GM23338 (cell line): ENCODE measurements around the gene NTM. TPM values are rescaled to one million over a fixed set of nuclear protein-coding genes. Genes with fewer than 3 reads are reported as not detected.

Experiments used
- ATAC-seq: fragments of 200-7000 bp; cut with Tn5 transposase; 3 replicates; pipeline ENCODE4 v1.9.1; 2020
- DNase-seq: peaks from one replicate; pipeline ENCODE4 v3.0.0-alpha.2; 2015; ENCODE audit warnings: low spot score
- H2AFZ ChIP-seq: fragments of 200-600 bp; sonication (generic); 2 replicates; pipeline ENCODE4 v1.8.0; 2016; ENCODE audit warnings: antibody characterized with exemption, mild to moderate bottlenecking, moderate library complexity
- H3F3A ChIP-seq: fragments of 200-600 bp; sonication (generic); replicated peaks from 2 replicates; pipeline ENCODE4 v1.8.0; 2017; ENCODE audit warnings: antibody characterized with exemption, mixed run types, low read depth
- H3K27ac ChIP-seq: fragments of 200-600 bp; sonication (generic); 2 replicates; pipeline ENCODE4 v1.6.1; 2016; ENCODE audit warnings: low read depth
- H3K27me3 ChIP-seq: fragments of 200-600 bp; sonication (generic); 2 replicates; pipeline ENCODE4 v1.8.0; 2016; ENCODE audit warnings: mild to moderate bottlenecking, mixed run types, moderate library complexity; ENCODE audit not compliant: insufficient read depth
- H3K36me3 ChIP-seq: fragments of 200-600 bp; sonication (generic); 2 replicates; pipeline ENCODE4 v1.8.0; 2016; ENCODE audit warnings: mild to moderate bottlenecking; ENCODE audit not compliant: insufficient read depth
- H3K4me1 ChIP-seq: fragments of 200-600 bp; sonication (generic); 2 replicates; pipeline ENCODE4 v1.8.0; 2016; ENCODE audit warnings: mild to moderate bottlenecking, moderate library complexity; ENCODE audit not compliant: insufficient read depth
- H3K4me2 ChIP-seq: fragments of 200-600 bp; sonication (generic); 2 replicates; pipeline ENCODE4 v1.7.1; 2017; ENCODE audit warnings: mixed run types
- H3K4me3 ChIP-seq: fragments of 200-600 bp; sonication (generic); 2 replicates; pipeline ENCODE4 v1.6.1; 2016; ENCODE audit warnings: mixed run types
- H3K79me2 ChIP-seq: fragments of 200-600 bp; sonication (generic); replicated peaks from 2 replicates; pipeline ENCODE4 v1.8.0; 2017; ENCODE audit warnings: mild to moderate bottlenecking; ENCODE audit not compliant: insufficient read depth
- H3K9me2 ChIP-seq: fragments of 200-600 bp; sonication (generic); 2 replicates; pipeline ENCODE4 v1.8.0; 2017; ENCODE audit not compliant: insufficient read depth
- H4K20me1 ChIP-seq: fragments of 200-600 bp; sonication (generic); replicated peaks from 2 replicates; pipeline ENCODE4 v1.8.0; 2017; ENCODE audit warnings: mild to moderate bottlenecking; ENCODE audit not compliant: insufficient read depth
- H3K27ac Mint-ChIP-seq: 2 replicates; pipeline ENCODE4 v1.8.0; 2020; ENCODE audit warnings: inconsistent platforms, mild to moderate bottlenecking, moderate library complexity, mixed read lengths
- H3K27me3 Mint-ChIP-seq: 3 replicates; pipeline ENCODE4 v1.8.0; 2022; ENCODE audit warnings: low read depth, mild to moderate bottlenecking, moderate library complexity, mixed read lengths, inconsistent platforms; ENCODE audit not compliant: insufficient read depth, poor library complexity
- H3K36me3 Mint-ChIP-seq: 3 replicates; pipeline ENCODE4 v1.8.0; 2021; ENCODE audit warnings: low read depth, mild to moderate bottlenecking, inconsistent platforms, moderate library complexity, mixed read lengths
- H3K4me1 Mint-ChIP-seq: 3 replicates; pipeline ENCODE4 v1.8.0; 2020; ENCODE audit warnings: mild to moderate bottlenecking, inconsistent platforms, mixed read lengths
- H3K4me3 Mint-ChIP-seq: 3 replicates; pipeline ENCODE4 v1.8.0; 2021; ENCODE audit warnings: moderate library complexity, mild to moderate bottlenecking, inconsistent platforms, mixed read lengths
- H3K9me3 Mint-ChIP-seq: 3 replicates; pipeline ENCODE4 v1.8.0; 2020; ENCODE audit warnings: moderate library complexity, mild to moderate bottlenecking, inconsistent platforms, mixed read lengths
- CTCF ChIP-seq, 2 experiments: fragments of 200-600 bp in 1 of 2; sonication (generic) in 1 of 2; conservative IDR thresholded peaks; 2 replicates each; pipeline versions ENCODE4 v1.5.1 to v1.6.1; 2016 to 2017; ENCODE audit warnings: antibody characterized with exemption in 2 of 2, low read depth in 2 of 2, mild to moderate bottlenecking in 2 of 2, moderate library complexity in 1 of 2
- ETS1 ChIP-seq: IDR thresholded peaks from 2 replicates; pipeline ENCODE4 v1.6.1; 2016; ENCODE audit warnings: antibody characterized with exemption
- EZH2phosphoT487 ChIP-seq: fragments of 200-600 bp; sonication (generic); IDR thresholded peaks from one replicate; pipeline ENCODE4 v1.8.1; 2018; ENCODE audit warnings: antibody characterized with exemption; ENCODE audit not compliant: unreplicated experiment
- NANOG ChIP-seq: IDR thresholded peaks from 2 replicates; pipeline ENCODE4 v1.6.1; 2016; ENCODE audit warnings: antibody characterized with exemption, borderline replicate concordance
- REST ChIP-seq: IDR thresholded peaks from one replicate; pipeline ENCODE4 v1.6.1; 2018; ENCODE audit warnings: antibody characterized with exemption; ENCODE audit not compliant: unreplicated experiment
- STAT1 ChIP-seq: IDR thresholded peaks from one replicate; pipeline ENCODE4 v1.6.1; 2016; ENCODE audit warnings: antibody characterized with exemption; ENCODE audit not compliant: unreplicated experiment
- ZNF114 ChIP-seq: fragments of 250-450 bp; sonication (Bioruptor Pico); IDR thresholded peaks from 2 replicates; pipeline ENCODE4 v1.5.0; 2020; ENCODE audit warnings: mild to moderate bottlenecking, moderate library complexity
- ZNF331 ChIP-seq: fragments of 250-450 bp; sonication (Bioruptor Pico); IDR thresholded peaks from 2 replicates; pipeline ENCODE4 v1.5.0; 2020; ENCODE audit warnings: low read depth, mild to moderate bottlenecking, moderate library complexity
- polyA plus RNA-seq: library from polyadenylated mRNA; unstranded; fragments of >200 nt; fragmentation: Nextera tagmentation; extraction: Ambion mirVana; gene quantifications from 2 replicates; pipeline ENCODE4 v1.2.1, GENCODE V29; 2016
- total RNA-seq: library from RNA; depleted of rRNA; stranded (reverse); fragments of >200 nt; shearing (Covaris generic); gene quantifications from 2 replicates; pipeline ENCODE4 v1.2.3, GENCODE V29; 2014

Gene NTM
- total and polyA plus RNA-seq, 2 experiments from 2014 or later: 10.6 to 14.6 TPM

- Histone ChIP-seq H3K27me3 (no peaks in the 10 kb centered on the region), H3K4me1 (peaks cover 6% of the 10 kb centered on the region), H3K4me2 (no peak overlapping the region), H3K36me3 (no peaks in the 10 kb centered on the region), H3K27ac (no peak overlapping the region), H3K79me2 (no peaks in the 10 kb centered on the region), H3K4me3 (no peak overlapping the region), H2AFZ (no peak overlapping the region), H3F3A (no peaks in the 10 kb centered on the region), H4K20me1 (no peaks in the 10 kb centered on the region), H3K9me2 (peaks cover 10% of the 10 kb centered on the region; the same call in 1 of the 2 replicates)
- Mint-ChIP-seq H3K4me1 (peaks cover 12% of the 10 kb centered on the region), H3K27me3 (no peaks in the 10 kb centered on the region), H3K4me3 (no peak overlapping the region), H3K9me3 (no peaks in the 10 kb centered on the region), H3K36me3 (no peaks in the 10 kb centered on the region), H3K27ac (no peak overlapping the region)
- DNase-seq (no peak), ATAC-seq (no peak)
- TF ChIP-seq CTCF (conservative IDR thresholded peaks at IDR 0.05; ENCODE audit: low read depth in 2 of 2): no peak
These were observed 457.0 kb downstream of the NTM start for GRCh38 chr11:131827430-131827829.

- Histone ChIP-seq H3K27me3 (no peaks in the 10 kb centered on the region), H3K9me2 (peaks cover 6% of the 10 kb centered on the region; the same call in 1 of the 2 replicates), H3K79me2 (no peaks in the 10 kb centered on the region), H4K20me1 (no peaks in the 10 kb centered on the region), H3K4me3 (no peak overlapping the region), H3F3A (no peaks in the 10 kb centered on the region), H3K4me1 (no peaks in the 10 kb centered on the region), H3K4me2 (no peak overlapping the region), H3K27ac (no peak overlapping the region), H3K36me3 (no peaks in the 10 kb centered on the region), H2AFZ (no peak overlapping the region)
- DNase-seq (no peak), ATAC-seq (no peak)
- Mint-ChIP-seq H3K27me3 (no peaks in the 10 kb centered on the region), H3K4me1 (no peaks in the 10 kb centered on the region), H3K9me3 (no peaks in the 10 kb centered on the region), H3K36me3 (no peaks in the 10 kb centered on the region), H3K27ac (no peak overlapping the region), H3K4me3 (no peak overlapping the region)
- no peak for TF ChIP-seq EZH2phosphoT487
- no peak for TF ChIP-seq ZNF331 (CRISPR knock-in tag)
- TF ChIP-seq STAT1: no peak
- TF ChIP-seq ETS1: no peak
- TF ChIP-seq CTCF (conservative IDR thresholded peaks at IDR 0.05; ENCODE audit: low read depth in 2 of 2): no peak
- no peak for TF ChIP-seq ZNF114 (CRISPR knock-in tag)
- no peak for TF ChIP-seq NANOG
- no peak for TF ChIP-seq REST
These were observed 459.3 kb downstream of the NTM start for GRCh38 chr11:131829725-131830124.
